Activated CD4-positive, alpha-beta T cell treated with anti-CD3 and anti-CD28 coated beads, Interleukin-2, amount 50 U/mL, for 24 hours (primary cell): ENCODE results near the gene SARS1.

ENCODE experiments used
- DNase-seq, 2 donors: peaks; one replicate each; pipeline ENCODE4 v3.0.0-alpha.2; 2020; ENCODE audit warnings: low read depth in 1 of 2, low spot score in 1 of 2

SARS1 gene

GRCh38 chr1:109249654-109250401 is 36.1 kb downstream of the SARS1 start:
- DNase-seq: no peak

- no peak for DNase-seq
These were observed 36.9 kb downstream of the SARS1 start for GRCh38 chr1:109250454-109251276.

GRCh38 chr1:109251277-109252166 is 37.8 kb downstream of the SARS1 start:
- no peak for DNase-seq

- no peak for DNase-seq
These were observed 38.6 kb downstream of the SARS1 start for GRCh38 chr1:109252167-109252892.

- DNase-seq: no peak
These were observed 39.4 kb downstream of the SARS1 start for GRCh38 chr1:109252893-109253802.

GRCh38 chr1:109253803-109254620 is 40.3 kb downstream of the SARS1 start:
- no peak for DNase-seq

- DNase-seq: no peak
These were observed 40.9 kb downstream of the SARS1 start for GRCh38 chr1:109254621-109255096.

GRCh38 chr1:109255097-109255651 is 41.5 kb downstream of the SARS1 start:
- no peak for DNase-seq

GRCh38 chr1:109255678-109256077 is 42.0 kb downstream of the SARS1 start:
- DNase-seq: no peak

- DNase-seq: no peak
These were observed 42.4 kb downstream of the SARS1 start for GRCh38 chr1:109256085-109256484.

- no peak for DNase-seq
These were observed 43.4 kb downstream of the SARS1 start for GRCh38 chr1:109256971-109257681.

GRCh38 chr1:109257682-109258421 is 44.1 kb downstream of the SARS1 start:
- DNase-seq: no peak

GRCh38 chr1:109258481-109259466 is 45.1 kb downstream of the SARS1 start:
- DNase-seq: no peak

GRCh38 chr1:109259674-109260557 is 46.2 kb downstream of the SARS1 start:
- no peak for DNase-seq

- DNase-seq: no peak
These were observed 47.3 kb downstream of the SARS1 start for GRCh38 chr1:109261006-109261405.
